GM10266 (cell line): ENCODE measurements around the gene BABAM2.

Source experiments
- DNase-seq: peaks from one replicate; pipeline ENCODE4 v3.0.0; 2012; ENCODE audit errors: extremely low spot score
- TF ChIP-seq, protein P1 (sequence below): IDR thresholded peaks from 2 replicates; pipeline ENCODE4 v1.5.1; 2012; ENCODE audit warnings: mild to moderate bottlenecking, low read depth; ENCODE audit not compliant: control insufficient read depth, insufficient read depth; ENCODE audit errors: missing control alignments

BABAM2 gene

GRCh38 chr2:28055325-28055970, 164.9 kb downstream of the BABAM2 start:
- DNase-seq = no peak
- TF ChIP-seq, protein P1, sequence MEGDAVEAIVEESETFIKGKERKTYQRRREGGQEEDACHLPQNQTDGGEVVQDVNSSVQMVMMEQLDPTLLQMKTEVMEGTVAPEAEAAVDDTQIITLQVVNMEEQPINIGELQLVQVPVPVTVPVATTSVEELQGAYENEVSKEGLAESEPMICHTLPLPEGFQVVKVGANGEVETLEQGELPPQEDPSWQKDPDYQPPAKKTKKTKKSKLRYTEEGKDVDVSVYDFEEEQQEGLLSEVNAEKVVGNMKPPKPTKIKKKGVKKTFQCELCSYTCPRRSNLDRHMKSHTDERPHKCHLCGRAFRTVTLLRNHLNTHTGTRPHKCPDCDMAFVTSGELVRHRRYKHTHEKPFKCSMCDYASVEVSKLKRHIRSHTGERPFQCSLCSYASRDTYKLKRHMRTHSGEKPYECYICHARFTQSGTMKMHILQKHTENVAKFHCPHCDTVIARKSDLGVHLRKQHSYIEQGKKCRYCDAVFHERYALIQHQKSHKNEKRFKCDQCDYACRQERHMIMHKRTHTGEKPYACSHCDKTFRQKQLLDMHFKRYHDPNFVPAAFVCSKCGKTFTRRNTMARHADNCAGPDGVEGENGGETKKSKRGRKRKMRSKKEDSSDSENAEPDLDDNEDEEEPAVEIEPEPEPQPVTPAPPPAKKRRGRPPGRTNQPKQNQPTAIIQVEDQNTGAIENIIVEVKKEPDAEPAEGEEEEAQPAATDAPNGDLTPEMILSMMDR = no peak

- DNase-seq = no peak
- TF ChIP-seq, protein P1 = no peak
These were observed 168.3 kb downstream of the BABAM2 start for GRCh38 chr2:28058791-28059190.

DNA sequence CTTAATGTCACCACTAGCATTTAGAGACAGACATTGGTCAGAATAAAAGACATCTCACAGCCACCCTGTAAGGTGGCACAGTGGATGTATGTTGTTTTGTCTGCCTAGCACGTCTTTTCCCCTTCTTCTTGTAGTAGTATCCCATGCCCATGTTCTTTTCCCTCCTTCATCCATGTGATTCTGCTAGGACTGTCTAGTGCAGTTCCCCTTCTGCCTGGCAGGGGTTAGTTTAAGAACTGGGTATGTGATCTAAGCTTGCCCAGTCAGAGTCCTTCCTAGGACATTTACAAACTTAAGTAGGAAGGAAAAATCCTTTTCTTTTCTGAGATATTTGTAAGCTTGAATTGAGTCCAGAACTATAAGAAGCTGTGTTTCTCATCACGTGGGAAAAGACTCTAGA, 172.3 kb downstream of the BABAM2 start:
- no peak for DNase-seq
- TF ChIP-seq, protein P1 = no peak

DNA sequence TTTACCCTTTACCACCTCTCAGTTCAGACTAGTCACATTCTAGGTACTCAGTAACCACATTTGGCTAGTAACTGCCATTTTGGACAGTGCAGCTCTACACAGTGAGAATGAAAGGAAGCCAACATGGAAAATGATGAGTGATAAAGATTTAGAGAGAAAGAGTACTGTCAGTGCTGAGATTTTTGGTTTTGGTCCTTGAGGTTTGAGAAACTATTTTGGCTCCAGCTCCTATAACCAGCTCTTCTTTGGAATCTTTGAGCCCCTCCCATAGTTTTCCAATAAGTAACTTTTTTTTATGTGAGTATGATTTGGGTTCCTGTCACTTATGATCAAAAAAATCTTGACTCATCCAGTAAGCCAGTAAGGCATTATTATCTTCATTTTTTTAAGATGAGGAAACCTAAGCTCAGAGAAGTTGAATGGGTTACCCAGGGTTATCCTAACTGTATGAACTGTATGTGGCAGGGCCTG, 173.0 kb downstream of the BABAM2 start:
- no peak for DNase-seq
- TF ChIP-seq, protein P1 = no peak

DNA sequence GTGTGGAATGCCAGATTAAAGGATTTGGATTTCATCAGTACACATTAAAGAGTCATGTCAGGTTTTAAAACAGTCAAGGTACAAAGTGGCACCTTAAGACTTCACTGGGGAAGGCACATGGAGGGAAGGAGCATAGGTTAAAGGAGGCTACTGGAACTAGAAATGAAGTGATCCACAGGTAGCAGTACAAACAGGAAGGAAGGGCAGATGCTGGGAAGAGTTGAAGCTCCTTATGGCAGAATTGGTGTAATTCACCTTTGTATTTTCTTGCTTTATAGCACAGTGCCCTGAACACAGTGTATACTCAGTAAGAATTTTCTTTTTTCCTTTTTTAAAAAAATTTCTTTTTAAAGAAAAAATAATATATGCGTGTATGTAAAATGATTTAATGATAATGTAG, 177.1 kb downstream of the BABAM2 start:
- DNase-seq = no peak
- TF ChIP-seq, protein P1 = no peak

GRCh38 chr2:28068088-28068487, 177.6 kb downstream of the BABAM2 start:
- TF ChIP-seq, protein P1 = no peak
- no peak for DNase-seq

GRCh38 chr2:28068527-28068926, 178.0 kb downstream of the BABAM2 start:
- TF ChIP-seq, protein P1 = no peak

More at GRCh38 chr2:28068527-28068926, 178.0 kb downstream of the BABAM2 start:
- DNase-seq = no peak
